Measurements from ENCODE around the gene TMEM45A. TPM values are rescaled to one million over a fixed set of nuclear protein-coding genes. Genes with fewer than 3 reads are reported as not detected.

The TMEM45A gene
- polyA plus RNA-seq, 1 of the 3 experiments (the other 2 are of a cell fraction) = 6.4 TPM

- Histone ChIP-seq H3K4me2 (no peak overlapping the region), H3K9me2 (no peaks in the 10 kb centered on the region), H3K9me3 (no peaks in the 10 kb centered on the region), H3K27ac (ENCODE audit: low read depth in 2 of 2, low read length in 1 of 2) (no peak overlapping the region), H2AFZ (ENCODE audit: low read depth) (no peak overlapping the region), H3K9ac (no peak overlapping the region), H3K4me3 (ENCODE audit: low read depth in 2 of 2, low read length in 1 of 2) (no peak overlapping the region), H4K20me1 (ENCODE audit: insufficient read depth) (no peaks in the 10 kb centered on the region), H3F3A (replicated peaks; ENCODE audit: insufficient read depth) (peaks cover 17% of the 10 kb centered on the region), H3K36me3 (replicated peaks in 1 of 2; ENCODE audit: control insufficient read depth in 1 of 2, insufficient read depth in 2 of 2, low read length in 1 of 2) (no peaks in the 10 kb centered on the region), H3K79me2 (ENCODE audit: insufficient read depth) (no peaks in the 10 kb centered on the region), H3K27me3 (ENCODE audit: insufficient read depth) (no peaks in the 10 kb centered on the region), H3K4me1 (ENCODE audit: control insufficient read depth in 1 of 2, insufficient read depth in 2 of 2, low read depth in 1 of 2, low read length in 1 of 2) (peaks cover 0 to 13% of the 10 kb centered on the region in 2 experiments; a peak in 3 of 4 replicates)
- DNase-seq = no peak
- ChIA-PET POLR2A (no interaction called here), CTCF (no interaction called here)
- TF ChIP-seq TAF1 (IDR thresholded peaks at IDR 0.05; ENCODE audit: borderline replicate concordance, low read depth, low read length) = no peak
- no peak for TF ChIP-seq SMC3 (IDR thresholded peaks at IDR 0.05; ENCODE audit: low read depth, low read length)
- no peak for TF ChIP-seq NFIC (IDR thresholded peaks at IDR 0.05; ENCODE audit: borderline replicate concordance)
- 88% methylated on average over 10 of the region's 10 CpGs for WGBS (ENCODE audit: low lambda C conversion rate)
These were observed 29.0 kb downstream of the TMEM45A start for GRCh38 chr3:100521439-100521845.

- no peak overlapping the region for H3K4me2 ChIP-seq
- DNase-seq = no peak
- TF ChIP-seq TCF12 (IDR thresholded peaks at IDR 0.05) (no peak), JUND (IDR thresholded peaks at IDR 0.05) (no peak), SMC3 (IDR thresholded peaks at IDR 0.05; ENCODE audit: low read depth, low read length) (no peak), RCOR1 (IDR thresholded peaks at IDR 0.05; ENCODE audit: low read length) (no peak), CHD2 (IDR thresholded peaks at IDR 0.05; ENCODE audit: low read length, partially characterized antibody) (no peak), RXRA (IDR thresholded peaks at IDR 0.05; ENCODE audit: borderline replicate concordance, low read depth) (no peak), MXI1 (IDR thresholded peaks at IDR 0.05; ENCODE audit: low read depth, low read length) (no peak), TAF1 (IDR thresholded peaks at IDR 0.05; ENCODE audit: borderline replicate concordance, low read depth, low read length) (no peak), POLR2AphosphoS5 (IDR thresholded peaks at IDR 0.05; ENCODE audit: low read depth, low read length) (no peak), YY1 (IDR thresholded peaks at IDR 0.05; ENCODE audit: low read depth) (no peak), NRF1 (IDR thresholded peaks at IDR 0.05; ENCODE audit: low read depth, low read length) (no peak), RFX5 (IDR thresholded peaks at IDR 0.05; ENCODE audit: low read length) (no peak), SIN3A (IDR thresholded peaks at IDR 0.05; ENCODE audit: borderline replicate concordance, low read depth, low read length) (no peak), ELF1 (IDR thresholded peaks at IDR 0.05) (no peak), MEF2A (IDR thresholded peaks at IDR 0.05; ENCODE audit: borderline replicate concordance, low read depth) (no peak), FOXM1 (IDR thresholded peaks at IDR 0.05; ENCODE audit: low read depth) (no peak), IRF3 (IDR thresholded peaks at IDR 0.05; ENCODE audit: low read depth, low read length) (no peak), USF2 (IDR thresholded peaks at IDR 0.05; ENCODE audit: borderline replicate concordance, low read depth, low read length) (no peak), PBX3 (IDR thresholded peaks at IDR 0.05) (no peak)
- H3K9ac ChIP-seq = no peak overlapping the region
- H3F3A ChIP-seq (replicated peaks; ENCODE audit: insufficient read depth) = peaks cover 24% of the 10 kb centered on the region
- no peak overlapping the region for H3K4me3 ChIP-seq (ENCODE audit: low read depth in 2 of 2, low read length in 1 of 2)
- no peak overlapping the region for H2AFZ ChIP-seq (ENCODE audit: low read depth)
- H4K20me1 ChIP-seq (ENCODE audit: insufficient read depth) = no peaks in the 10 kb centered on the region
- H3K27me3 ChIP-seq (ENCODE audit: insufficient read depth) = no peaks in the 10 kb centered on the region
- ChIA-PET POLR2A (no interaction called here), CTCF (no interaction called here)
- H3K9me2 ChIP-seq = no peaks in the 10 kb centered on the region
- no peaks in the 10 kb centered on the region for H3K79me2 ChIP-seq (ENCODE audit: insufficient read depth)
- H3K27ac ChIP-seq (ENCODE audit: low read depth in 2 of 2, low read length in 1 of 2) = no peak overlapping the region
- H3K36me3 ChIP-seq (replicated peaks in 1 of 2; ENCODE audit: control insufficient read depth in 1 of 2, insufficient read depth in 2 of 2, low read length in 1 of 2) = no peaks in the 10 kb centered on the region
- H3K9me3 ChIP-seq = no peaks in the 10 kb centered on the region
- peaks cover 0 to 14% of the 10 kb centered on the region in 2 experiments; a peak in 3 of 4 replicates for H3K4me1 ChIP-seq (ENCODE audit: control insufficient read depth in 1 of 2, insufficient read depth in 2 of 2, low read depth in 1 of 2, low read length in 1 of 2)
- whole genome bisulfite sequencing (ENCODE audit: low lambda C conversion rate) = 96% methylated on average over 2 of the region's 3 CpGs
These were observed 29.7 kb downstream of the TMEM45A start for GRCh38 chr3:100522125-100522524.
